Common myeloid progenitor, CD34-positive (primary cell): ENCODE results near the gene SPAG9.

Source experiments
- CTCF ChIA-PET: fragments of 350-600 bp; sonication (Branson Sonifier 250); formaldehyde crosslinking; loops from one replicate; lab custom pipeline; 2021; ENCODE audit warnings: antibody characterized with exemption; lab: Charles Lee
- POLR2A ChIA-PET: fragments of 350-600 bp; sonication (Branson Sonifier 250); formaldehyde crosslinking; loops from one replicate; lab custom pipeline; 2021; ENCODE audit warnings: antibody characterized with exemption; lab: Charles Lee
- DNase-seq, 3 donors: peaks; one replicate each; pipeline versions ENCODE4 v3.0.0 to v3.0.0-alpha.2; 2013
- H3K27ac ChIP-seq, 2 experiments: 1 replicate in 1 of 2; 2 replicates in 1 of 2; pipeline ENCODE4 v1.7.0; 2013; ENCODE audit warnings: inconsistent platforms in 2 of 2, low read length in 2 of 2, mild to moderate bottlenecking in 2 of 2, low read depth in 1 of 2, moderate library complexity in 1 of 2; ENCODE audit not compliant: severe bottlenecking in 2 of 2, insufficient read depth in 1 of 2, poor library complexity in 1 of 2
- H3K27me3 ChIP-seq, 5 experiments: replicated peaks in 2 of 5; 1 replicate in 3 of 5; 2 replicates in 2 of 5; pipeline versions ENCODE4 v1.6.1 to v1.7.0; 2013; ENCODE audit warnings: low read length in 4 of 5, mild to moderate bottlenecking in 2 of 5, moderate library complexity in 2 of 5, inconsistent platforms in 1 of 5; ENCODE audit not compliant: insufficient read depth in 5 of 5, control insufficient read depth in 4 of 5
- H3K36me3 ChIP-seq, 4 experiments: 1 replicate in 2 of 4; 2 replicates in 2 of 4; pipeline versions ENCODE4 v1.6.1 to v1.7.0; 2013; ENCODE audit warnings: low read length in 3 of 4, control low read depth in 1 of 4, mild to moderate bottlenecking in 1 of 4; ENCODE audit not compliant: control insufficient read depth in 4 of 4, insufficient read depth in 4 of 4
- H3K4me1 ChIP-seq, 4 experiments: 1 replicate in 3 of 4; 2 replicates in 1 of 4; pipeline versions ENCODE4 v1.6.1 to v1.7.1; 2013; ENCODE audit warnings: low read length in 3 of 4, mild to moderate bottlenecking in 3 of 4, control low read depth in 1 of 4, inconsistent platforms in 1 of 4, moderate library complexity in 1 of 4; ENCODE audit not compliant: control insufficient read depth in 4 of 4, insufficient read depth in 4 of 4; ENCODE audit errors: control extremely low read depth in 1 of 4
- H3K4me3 ChIP-seq, 7 experiments: 1 replicate in 4 of 7; 2 replicates in 3 of 7; pipeline versions ENCODE4 v1.5.1 to v1.7.0; 2013; ENCODE audit warnings: mild to moderate bottlenecking in 7 of 7, low read length in 6 of 7, moderate library complexity in 6 of 7, inconsistent platforms in 2 of 7, low read depth in 2 of 7, control low read depth in 1 of 7; ENCODE audit not compliant: insufficient read depth in 4 of 7, control insufficient read depth in 1 of 7; ENCODE audit errors: extremely low read depth in 1 of 7
- H3K9me3 ChIP-seq, 5 experiments: 1 replicate in 4 of 5; 2 replicates in 1 of 5; pipeline versions ENCODE4 v1.6.1 to v1.7.1; 2013; ENCODE audit warnings: low read length in 4 of 5, mild to moderate bottlenecking in 2 of 5, inconsistent platforms in 1 of 5, low read depth in 1 of 5, moderate library complexity in 1 of 5; ENCODE audit not compliant: control insufficient read depth in 4 of 5, insufficient read depth in 2 of 5; ENCODE audit errors: control extremely low read depth in 1 of 5
- WGBS: methylation state at CpG from one replicate; pipeline ENCODE4 v1.1.5; 2013; ENCODE audit not compliant: insufficient coverage; 5-methylcytosine and 5-hydroxymethylcytosine counted together

Gene SPAG9

DNA sequence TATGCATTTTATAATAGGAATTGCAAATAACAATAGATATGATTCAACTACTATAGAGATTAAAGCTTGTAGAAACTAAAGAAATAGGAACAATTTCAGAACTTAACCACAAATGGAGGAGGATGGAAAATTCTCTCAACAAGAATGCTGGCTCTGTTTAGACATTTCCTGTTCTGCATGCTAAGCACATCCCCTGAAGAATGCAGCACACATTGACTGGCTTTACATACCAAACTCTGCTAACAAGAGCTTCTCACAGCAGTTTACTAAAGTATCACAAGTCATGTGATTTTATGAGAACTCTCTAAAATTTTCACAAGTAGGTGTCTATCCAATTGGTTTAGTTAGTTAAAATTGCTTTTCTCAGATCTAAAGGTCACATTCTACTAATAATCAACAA, 85.2 kb downstream of the SPAG9 start:
- POLR2A ChIA-PET: interaction anchor here (0.9 kb wide), 1 partner anchor 9 kb away, joined by 4 read pairs; no protein-coding TSS in a partner anchor

DNA sequence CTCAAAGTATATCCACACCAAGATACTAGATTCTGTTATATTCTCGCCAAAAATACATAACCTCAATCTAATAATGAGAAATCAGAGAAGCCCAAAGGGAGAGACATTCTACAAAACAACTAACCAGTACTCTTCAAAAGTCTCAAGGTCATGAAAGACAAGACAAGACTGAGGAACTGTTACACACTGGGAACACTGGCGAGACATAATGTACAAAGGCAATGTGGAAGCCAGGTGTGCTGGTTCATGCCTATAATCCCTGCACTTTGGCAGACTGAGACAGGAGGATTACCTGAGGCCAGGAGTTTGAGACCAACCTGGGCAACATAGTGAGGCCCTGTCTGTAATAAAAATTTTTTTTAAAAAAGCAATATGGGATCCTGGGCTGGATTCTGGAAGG, 85.9 kb downstream of the SPAG9 start:
- no peak overlapping the region for H3K27ac ChIP-seq

More for the DNA sequence above, 85.2 kb downstream of the SPAG9 start:
- Histone ChIP-seq H3K27ac (no peak overlapping the region), H3K4me3 (peak overlapping the region in 2 of 7 experiments; percentile 29 to 43), H3K27me3 (no peaks in the 10 kb centered on the region), H3K9me3 (no peaks in the 10 kb centered on the region), H3K4me1 (peaks cover 20 to 28% (median 23%) of the 10 kb centered on the region in 4 experiments), H3K36me3 (peaks cover 0 to 6% (median 3%) of the 10 kb centered on the region in 4 experiments)
- CTCF ChIA-PET: interaction anchor here (1.3 to 2.6 kb wide), 3 partner anchors 10 to 33 kb away, joined by 3 to 11 read pairs (median 7); no protein-coding TSS in a partner anchor
- peak in 2 of 3 donors; percentile 52 to 71 for DNase-seq

DNA sequence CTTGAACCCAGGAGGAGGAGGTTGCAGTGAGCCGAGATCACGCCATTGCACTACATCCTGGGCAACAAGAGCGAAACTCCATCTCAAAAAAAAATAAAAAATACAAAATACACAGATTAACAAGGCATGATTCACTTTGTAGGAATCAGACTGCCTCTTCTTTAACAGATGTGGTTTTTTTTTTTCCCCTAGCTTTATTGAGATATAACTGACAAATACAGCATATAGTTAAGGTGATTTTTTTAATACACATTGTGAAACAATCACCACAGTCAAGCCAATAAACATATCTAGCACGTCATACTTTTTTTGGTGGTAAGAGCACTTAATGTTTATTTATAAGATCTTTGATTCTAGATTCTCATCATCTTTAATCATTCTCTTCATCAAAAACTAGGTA, 87.8 kb downstream of the SPAG9 start:
- no peaks in the 10 kb centered on the region for H3K27me3 ChIP-seq
- ChIA-PET POLR2A (no interaction called here), CTCF (interaction anchor here (1.3 to 2.3 kb wide), 2 partner anchors 9 to 32 kb away, joined by 3 to 7 read pairs; no protein-coding TSS in a partner anchor)
- peaks cover 25 to 40% (median 30%) of the 10 kb centered on the region in 4 experiments for H3K4me1 ChIP-seq
- H3K9me3 ChIP-seq: no peaks in the 10 kb centered on the region
- no CpG with 5 or more reads among the region's 4 CpGs for WGBS
- no peak overlapping the region for H3K4me3 ChIP-seq
- DNase-seq: no peak
- H3K27ac ChIP-seq: no peak overlapping the region
- peaks cover 0 to 2% (median 0%) of the 10 kb centered on the region in 4 experiments for H3K36me3 ChIP-seq

More for the DNA sequence above, 85.9 kb downstream of the SPAG9 start:
- H3K4me1 ChIP-seq: peaks cover 20 to 33% (median 25%) of the 10 kb centered on the region in 4 experiments
- no peaks in the 10 kb centered on the region for H3K27me3 ChIP-seq
- ChIA-PET CTCF (interaction anchor here (1.3 to 2.6 kb wide), 3 partner anchors 11 to 33 kb away, joined by 3 to 11 read pairs (median 7); no protein-coding TSS in a partner anchor), POLR2A (no interaction called here)
- peaks cover 0 to 6% (median 1%) of the 10 kb centered on the region in 4 experiments for H3K36me3 ChIP-seq
- H3K9me3 ChIP-seq: no peaks in the 10 kb centered on the region
- no peak overlapping the region for H3K4me3 ChIP-seq
- DNase-seq: no peak
- WGBS: 100% methylated on average over 1 of the region's 2 CpGs

DNA sequence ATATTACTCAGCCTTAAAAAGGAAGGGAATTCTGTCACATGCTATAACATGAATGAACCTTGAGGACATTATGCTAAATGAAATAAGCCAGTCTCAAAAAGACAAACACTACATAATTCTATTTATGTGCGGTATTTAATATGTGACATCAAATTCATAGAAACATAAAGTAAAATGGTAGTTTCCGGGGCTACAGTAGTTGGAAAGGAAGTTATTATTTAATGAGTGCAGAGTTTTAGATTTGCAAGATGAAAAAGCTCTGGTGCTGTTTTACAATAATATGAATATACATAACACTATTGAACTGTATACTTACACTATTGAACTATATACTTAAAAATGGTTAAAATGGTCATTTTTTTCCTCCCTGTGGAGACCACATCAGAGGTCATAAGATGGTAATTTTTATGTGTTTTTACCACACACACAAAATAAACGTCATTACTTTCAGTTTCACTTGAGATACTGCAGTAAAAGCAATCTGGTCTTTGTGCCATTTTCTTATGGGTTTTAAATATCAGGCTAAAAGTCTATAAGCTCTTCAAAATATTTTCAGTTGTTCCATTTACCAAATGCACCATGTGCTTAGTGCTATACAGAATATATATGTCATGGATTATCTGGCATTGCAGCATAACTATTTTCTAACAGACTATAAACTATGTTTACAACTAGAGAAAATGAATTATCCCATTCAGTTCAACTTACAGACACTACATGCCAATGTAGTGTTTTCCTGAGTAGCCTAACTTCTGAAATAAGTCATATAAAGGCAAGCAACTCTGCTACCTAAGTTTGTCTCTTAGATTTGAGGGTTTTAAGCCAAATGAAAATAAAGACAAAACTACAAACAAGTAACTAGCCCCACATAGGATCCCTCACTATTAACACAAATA, 90.9 kb downstream of the SPAG9 start:
- CTCF ChIA-PET: interaction anchor here (0.8 to 2.9 kb wide), 6 partner anchors 8 to 28 kb away, joined by 3 to 11 read pairs (median 4); no protein-coding TSS in a partner anchor
- Histone ChIP-seq H3K36me3 (no peaks in the 10 kb centered on the region), H3K4me1 (peaks cover 6 to 16% (median 10%) of the 10 kb centered on the region in 4 experiments), H3K4me3 (peak overlapping the region in 2 of 7 experiments; percentile 22 to 57), H3K27me3 (no peaks in the 10 kb centered on the region), H3K9me3 (no peaks in the 10 kb centered on the region), H3K27ac (peak overlapping the region in 1 of 2 experiments; percentile 62)
- no CpG with 5 or more reads among the region's 3 CpGs for WGBS
- POLR2A ChIA-PET: no interaction called here
- DNase-seq: peak; percentile 42 to 86 (median 75)

DNA sequence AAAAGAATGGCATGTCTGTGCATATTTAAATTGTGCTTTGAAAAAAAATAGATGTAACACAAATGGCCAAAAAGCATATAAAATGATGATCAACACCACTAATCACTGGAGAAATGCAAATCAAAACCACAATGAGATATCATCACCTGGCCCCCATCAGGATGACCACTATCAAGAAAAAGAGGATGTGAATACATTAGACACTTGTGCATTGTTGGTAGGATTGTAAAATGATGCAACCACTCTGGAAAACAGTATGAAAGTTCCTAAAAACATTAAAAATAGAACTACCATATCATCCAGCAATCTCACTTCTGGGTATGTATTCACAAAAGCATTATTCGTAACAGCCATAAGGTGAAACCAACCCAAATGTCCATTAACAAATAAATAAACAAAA, 91.5 kb downstream of the SPAG9 start:
- Histone ChIP-seq H3K36me3 (no peaks in the 10 kb centered on the region), H3K4me3 (peak overlapping the region in 1 of 7 experiments; percentile 57), H3K4me1 (peaks cover 4 to 13% (median 8%) of the 10 kb centered on the region in 4 experiments), H3K27ac (no peak overlapping the region), H3K9me3 (no peaks in the 10 kb centered on the region), H3K27me3 (no peaks in the 10 kb centered on the region)
- WGBS: no CpG with 5 or more reads among the region's 1 CpG
- CTCF ChIA-PET: interaction anchor here (1.2 to 1.9 kb wide), 3 partner anchors 12 to 16 kb away, joined by 3 to 5 read pairs (median 4); no protein-coding TSS in a partner anchor
- POLR2A ChIA-PET: no interaction called here
- DNase-seq: peak in 2 of 3 donors; percentile 13 to 27

DNA sequence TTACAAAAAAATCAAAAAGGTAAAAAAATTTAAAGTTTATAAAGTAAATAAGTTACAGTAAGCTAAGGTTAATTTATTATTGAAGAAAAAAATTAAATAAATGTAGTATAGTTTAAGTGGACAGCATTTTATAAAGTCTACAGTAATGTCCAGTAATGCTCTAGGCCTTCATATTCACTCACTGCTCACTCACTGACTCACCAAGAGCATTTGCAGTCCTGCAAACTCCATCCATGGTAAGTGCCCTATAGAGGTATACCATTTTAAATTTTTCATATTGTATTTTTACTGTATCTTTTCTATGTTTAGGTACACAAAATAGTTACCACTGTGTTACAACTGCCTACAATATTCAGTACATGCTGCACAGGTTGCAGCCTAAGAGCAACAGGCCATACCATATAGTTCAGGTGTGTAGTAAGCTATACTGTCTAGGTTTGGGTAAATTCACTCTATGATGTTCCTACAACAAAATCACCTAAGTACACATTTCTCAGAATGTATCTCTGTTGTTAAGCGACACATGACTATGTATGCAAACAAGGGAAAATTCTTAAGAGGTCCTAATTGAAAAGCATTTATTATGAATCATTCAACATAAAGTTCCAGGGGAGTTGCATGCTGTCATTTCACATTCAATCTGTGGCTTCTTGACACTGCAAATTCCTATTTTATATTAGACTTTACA, 92.3 kb downstream of the SPAG9 start:
- no peak overlapping the region for H3K27ac ChIP-seq
- CTCF ChIA-PET: interaction anchor here (0.6 to 1.5 kb wide), 7 partner anchors 10 to 29 kb away, joined by 3 to 8 read pairs (median 3); no protein-coding TSS in a partner anchor
- POLR2A ChIA-PET: interaction anchor here (0.6 kb wide), 1 partner anchor 111 kb away, joined by 3 read pairs; no protein-coding TSS in a partner anchor
- H3K36me3 ChIP-seq: no peaks in the 10 kb centered on the region
- DNase-seq: no peak
- H3K4me3 ChIP-seq: no peak overlapping the region
- no peaks in the 10 kb centered on the region for H3K27me3 ChIP-seq
- peaks cover 4 to 13% (median 8%) of the 10 kb centered on the region in 4 experiments for H3K4me1 ChIP-seq
- no CpG with 5 or more reads among the region's 1 CpG for WGBS
- H3K9me3 ChIP-seq: no peaks in the 10 kb centered on the region
